Measurements from ENCODE around the gene SERTAD4.
"Not testable (repeated sequence)": the region's sequence is repeated elsewhere in the genome, so short reads cannot be mapped to it uniquely, and the experiment has no call there.

SERTAD4 gene

DNA sequence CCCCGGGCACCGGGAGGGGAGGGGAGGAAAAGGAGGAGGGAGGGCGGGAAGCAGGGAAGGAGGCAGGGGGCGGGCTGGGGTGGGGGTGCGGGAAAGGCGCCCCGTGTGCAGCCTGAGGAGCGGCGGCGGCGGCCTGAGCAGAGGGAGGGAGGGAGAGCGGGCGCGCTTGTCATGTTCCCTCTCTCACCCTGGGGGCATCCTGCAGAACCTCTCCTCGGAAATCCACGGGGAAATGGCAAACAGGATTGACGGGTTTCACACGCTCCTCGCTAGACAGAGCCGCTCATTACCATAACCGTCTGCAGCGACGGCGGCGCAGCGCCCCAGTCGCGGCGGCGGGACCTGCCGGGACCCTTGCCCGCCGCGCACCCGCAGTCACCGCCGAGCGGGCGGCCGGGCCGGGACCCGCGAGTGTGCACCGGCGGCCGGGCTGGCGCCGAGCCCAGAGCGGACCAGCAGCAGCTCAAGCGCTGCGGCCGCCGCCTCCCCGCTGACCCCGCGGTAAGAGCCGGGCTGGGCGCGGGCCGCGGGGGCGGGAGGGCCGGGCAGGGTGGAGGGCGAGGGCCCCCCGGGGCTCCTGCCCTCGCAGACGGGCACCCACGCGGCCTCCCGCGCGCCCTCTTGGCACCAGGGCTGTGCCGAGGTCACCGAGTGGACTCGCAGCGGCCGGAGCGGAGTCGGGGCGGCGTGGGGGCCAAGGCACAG, at the start of gene SERTAD4:
TSS of gene SERTAD4 (plus strand) at position 286 of the 705 bp plus-strand sequence. CDS start 5,165 bp downstream, outside the sequence.
- DNase-seq = no peak

GRCh38 chr1:210185063-210185462, 47.5 kb upstream of the SERTAD4 start:
- DNase-seq = no peak

- not testable (repeated sequence) for DNase-seq
Observed at GRCh38 chr1:210187849-210188606, 44.6 kb upstream of the SERTAD4 start.

DNA sequence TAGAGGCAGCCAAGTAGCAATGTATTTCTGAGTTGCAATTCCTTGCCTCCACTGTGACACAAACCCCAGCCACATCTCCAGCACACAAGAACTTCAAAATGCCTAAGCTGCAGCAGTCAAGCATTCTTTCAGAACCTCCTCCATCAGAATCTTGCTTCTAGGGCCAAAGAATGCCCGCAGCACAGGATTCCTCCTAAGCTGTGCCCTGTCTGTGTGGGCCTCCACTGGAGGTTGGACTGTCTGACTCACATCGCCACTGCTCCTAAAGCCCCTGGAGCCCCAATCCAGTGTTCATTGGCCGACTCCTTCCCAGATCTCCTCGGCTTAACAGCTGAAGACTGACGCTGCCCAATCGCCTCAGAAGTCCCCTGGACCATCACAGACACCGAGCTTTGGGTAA, 43.2 kb upstream of the SERTAD4 start:
- no peak for DNase-seq

- no peak for DNase-seq
Observed at GRCh38 chr1:210195635-210196160, 36.9 kb upstream of the SERTAD4 start.

DNA sequence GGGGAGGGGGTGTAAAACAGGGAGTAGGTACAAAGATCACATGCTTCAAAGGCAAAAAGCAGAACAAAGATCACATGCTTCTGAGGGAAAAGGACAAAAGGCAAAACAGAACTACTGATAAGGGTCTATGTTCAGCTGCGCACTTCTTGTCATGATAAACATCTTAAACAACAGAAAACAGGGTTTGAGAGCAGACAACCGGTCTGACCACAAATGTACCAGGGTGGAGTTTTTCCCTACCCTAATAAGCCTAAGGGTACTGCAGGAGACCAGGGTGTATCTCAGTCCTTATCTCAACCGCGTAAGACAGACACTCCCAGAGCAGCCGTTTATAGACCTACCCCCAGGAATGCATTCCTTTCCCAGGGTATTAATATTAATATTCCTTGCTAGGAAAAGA, 36.3 kb upstream of the SERTAD4 start:
- DNase-seq = not testable (repeated sequence)

DNA sequence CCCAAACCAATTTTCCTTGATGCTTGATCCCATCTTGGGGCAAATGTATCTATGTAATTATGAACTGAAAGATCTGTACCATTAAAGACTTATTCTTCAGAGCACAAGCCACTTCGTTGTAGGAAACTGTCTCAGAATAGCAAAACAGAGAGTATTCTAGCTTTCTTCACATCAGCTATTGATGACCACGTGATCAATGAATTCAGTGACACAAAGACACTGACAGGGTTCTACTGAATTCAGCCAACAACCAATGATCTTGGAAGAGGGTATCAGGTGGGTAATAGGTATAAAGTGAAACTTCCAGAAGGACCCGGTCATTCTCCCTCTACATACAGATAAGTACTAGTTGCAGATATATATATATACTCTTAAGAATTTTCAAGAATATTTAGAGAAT, 33.8 kb upstream of the SERTAD4 start:
- no peak for DNase-seq

GRCh38 chr1:210200124-210200736, 32.4 kb upstream of the SERTAD4 start:
- no peak for DNase-seq

DNA sequence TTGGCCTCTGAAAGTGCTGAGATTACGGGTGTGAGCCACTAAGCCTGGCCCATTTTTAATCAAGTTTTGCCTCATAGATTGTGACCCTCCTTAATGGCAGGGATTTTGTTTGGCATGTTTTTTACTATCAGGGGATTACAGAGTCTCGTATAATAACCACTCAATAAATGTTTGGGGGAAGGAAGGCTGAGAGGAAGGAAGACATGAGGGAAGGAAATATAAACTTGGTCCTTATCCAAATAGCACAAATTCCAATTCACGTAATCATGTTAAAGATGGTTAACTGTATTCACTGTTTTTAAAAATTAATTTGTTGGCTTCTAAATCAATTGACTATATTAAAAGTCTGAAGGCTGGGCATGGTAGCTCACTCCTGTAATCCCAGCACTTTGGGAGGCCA, 30.9 kb upstream of the SERTAD4 start:
- DNase-seq = no peak

- DNase-seq = no peak
Observed at GRCh38 chr1:210207597-210208450, 24.8 kb upstream of the SERTAD4 start.

GRCh38 chr1:210213335-210213734, 19.3 kb upstream of the SERTAD4 start:
- no peak for DNase-seq

DNA sequence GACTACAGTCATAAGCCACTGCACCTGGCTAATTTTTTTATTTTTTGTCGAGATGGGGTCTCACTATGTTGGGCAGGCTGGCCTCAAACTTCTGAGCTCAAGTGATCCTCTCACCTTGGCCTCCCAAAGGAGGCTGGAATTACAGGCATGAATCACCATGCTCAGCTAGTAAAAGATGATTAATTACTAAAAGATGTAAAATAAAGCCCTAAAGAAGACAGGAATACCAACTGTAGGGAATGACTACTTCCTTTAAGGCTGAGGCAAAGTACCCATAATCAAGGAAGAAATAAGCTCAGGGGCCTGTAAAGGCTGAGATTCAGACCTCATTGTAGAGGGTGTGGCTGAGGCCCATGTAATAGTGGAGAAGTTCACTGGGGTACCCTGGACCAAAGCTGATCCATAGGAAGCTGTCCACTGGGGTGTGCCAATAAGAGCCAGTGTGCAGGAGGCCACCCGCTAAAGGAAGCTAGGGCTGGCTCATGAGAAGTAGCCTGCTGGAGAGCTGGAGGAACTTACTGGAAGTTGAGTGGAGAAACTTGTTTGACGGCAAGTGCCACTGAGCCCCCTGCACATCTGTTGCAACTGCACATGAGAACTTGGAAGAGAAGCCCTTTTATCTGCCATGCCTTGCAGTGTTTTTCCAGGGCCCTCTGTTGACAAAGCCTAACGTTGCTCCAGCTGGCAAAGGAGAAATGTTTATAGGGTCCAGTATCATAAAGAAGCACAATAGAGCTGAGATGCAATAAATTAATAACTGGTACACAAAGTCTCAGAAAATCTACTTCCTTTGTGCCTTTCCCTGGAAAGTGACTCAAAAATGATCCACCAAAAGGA, 17.8 kb upstream of the SERTAD4 start:
- DNase-seq = no peak

- no peak for DNase-seq
Observed at GRCh38 chr1:210217482-210217881, 15.1 kb upstream of the SERTAD4 start.

DNA sequence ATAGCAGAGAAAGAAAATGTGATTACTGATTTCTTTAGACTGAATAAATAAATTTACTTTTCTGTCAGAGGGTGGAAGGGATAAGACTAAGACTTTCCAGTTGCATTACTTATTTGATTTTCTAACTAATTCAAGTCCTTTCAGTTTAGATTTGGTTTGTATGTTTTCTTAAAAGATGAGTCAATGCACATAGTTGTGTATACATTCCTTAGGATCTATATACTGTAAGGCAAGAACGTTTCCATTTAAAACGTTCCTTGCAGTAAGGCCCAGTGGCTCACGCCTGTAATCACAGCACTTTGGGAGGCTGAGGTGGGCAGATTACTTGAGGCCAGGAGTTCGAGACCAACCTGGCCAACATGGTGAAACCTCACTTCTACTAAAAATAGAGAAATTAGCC, 14.5 kb upstream of the SERTAD4 start:
- no peak for DNase-seq

DNA sequence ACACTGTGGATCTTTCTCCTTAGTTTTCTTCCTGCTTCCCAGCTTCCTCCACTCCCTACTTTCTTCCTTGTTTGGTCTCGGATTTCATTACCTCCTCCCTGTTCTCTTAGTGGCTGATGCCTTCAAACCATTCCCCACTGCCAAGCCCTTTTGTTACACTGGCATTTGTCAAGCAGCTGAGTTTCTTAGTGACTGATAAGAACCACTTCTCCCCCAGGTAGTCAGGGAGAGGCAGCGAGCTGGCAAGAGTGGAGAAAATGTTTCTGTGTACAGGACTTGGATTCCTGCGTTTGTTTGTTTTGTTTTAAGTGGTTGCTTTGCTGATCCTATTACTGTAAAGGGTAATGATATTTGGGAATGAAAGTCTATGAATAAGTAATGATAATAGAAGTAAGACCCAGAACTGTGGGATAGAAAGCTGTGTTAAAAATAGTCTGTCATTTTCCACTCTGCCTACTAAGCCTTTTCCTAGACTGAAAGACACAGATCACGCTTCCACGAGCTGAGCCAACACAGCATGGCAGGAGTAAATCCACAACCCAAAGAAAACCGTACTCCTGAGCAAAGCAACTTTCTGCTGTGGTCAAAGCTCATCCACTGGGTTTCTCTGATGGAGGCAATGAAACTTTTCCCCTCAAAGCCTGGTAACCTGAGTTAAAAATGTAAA, 10.1 kb upstream of the SERTAD4 start:
- DNase-seq = no peak

GRCh38 chr1:210223226-210223904, 9.2 kb upstream of the SERTAD4 start:
- DNase-seq = no peak

GRCh38 chr1:210228158-210228557, 4.4 kb upstream of the SERTAD4 start:
- DNase-seq = no peak

- no peak for DNase-seq
Observed at GRCh38 chr1:210230149-210230695, 2.4 kb upstream of the SERTAD4 start.

- DNase-seq = no peak
Observed at GRCh38 chr1:210231846-210232510, 618 bp upstream of the SERTAD4 start.

GRCh38 chr1:210233216-210233494, 559 bp downstream of the SERTAD4 start:
- no peak for DNase-seq

Data from hematopoietic multipotent progenitor cell treated with erythropoietin and hydrocortisone succinate and interleukin-3 and kit ligand, for 8 days (in vitro differentiated cells).